Urinary bladder (tissue), 4 donors: ENCODE measurements around the gene CREB5. TPM values are rescaled to one million over a fixed set of nuclear protein-coding genes. Genes with fewer than 3 reads are reported as not detected.

Experiments
- DNase-seq: peaks from one replicate; pipeline ENCODE4 v3.0.0-alpha.2; 2015; ENCODE audit errors: extremely low spot score
- H3K27ac ChIP-seq: one replicate; pipeline ENCODE4 v1.5.1; 2013; ENCODE audit warnings: low read depth, mild to moderate bottlenecking, moderate library complexity
- H3K36me3 ChIP-seq: one replicate; pipeline ENCODE4 v1.6.1; 2013; ENCODE audit warnings: mild to moderate bottlenecking, moderate library complexity; ENCODE audit not compliant: insufficient read depth
- H3K4me1 ChIP-seq: one replicate; pipeline ENCODE4 v1.6.1; 2013; ENCODE audit warnings: mild to moderate bottlenecking, moderate library complexity; ENCODE audit not compliant: insufficient read depth
- H3K4me3 ChIP-seq: one replicate; pipeline ENCODE4 v1.5.1; 2013; ENCODE audit warnings: low read depth, low read length
- WGBS: extraction: QIAGEN DNeasy Blood & Tissue Kit; methylation state at CpG from one replicate; pipeline ENCODE4 v1.1.7; 2013; 5-methylcytosine and 5-hydroxymethylcytosine counted together
- polyA plus RNA-seq: library from polyadenylated mRNA; stranded (reverse); fragments of 200-250 nt; gene quantifications from one replicate; pipeline ENCODE4 v1.2.3, GENCODE V29; 2013
- total RNA-seq: library from RNA; depleted of rRNA; stranded (reverse); fragments of >200 nt; gene quantifications from one replicate; pipeline ENCODE4 v1.2.3, GENCODE V29; 2014
- donor health status: healthy with polysubstance abuse.
- donor health status: healthy.

The CREB5 gene
- total and polyA plus RNA-seq, 2 donors = 6.5 to 53.5 TPM

DNA sequence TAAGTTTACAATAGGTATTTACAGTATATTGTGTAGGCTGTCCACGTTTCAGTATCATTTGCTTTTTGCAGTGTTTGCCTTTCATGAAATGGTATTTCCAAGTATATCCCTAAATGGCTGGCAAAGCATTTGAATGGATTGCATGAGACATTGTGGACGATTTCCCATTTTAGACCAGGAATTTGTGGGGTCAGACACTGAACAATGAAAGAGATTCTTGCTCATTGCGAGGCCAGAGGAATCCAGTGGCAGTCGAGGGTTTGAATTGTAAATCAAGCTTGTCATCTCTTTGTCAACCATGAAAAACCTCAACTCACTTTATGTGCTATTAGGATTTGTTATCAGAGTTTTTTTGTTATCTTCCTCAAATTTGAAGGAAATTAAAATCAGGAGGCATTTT, 70.8 kb downstream of the CREB5 start:
- no peak for DNase-seq
- Histone ChIP-seq H3K36me3 (no peaks in the 10 kb centered on the region), H3K4me1 (no peaks in the 10 kb centered on the region), H3K4me3 (no peak overlapping the region), H3K27ac (no peak overlapping the region)
- 64% methylated on average over 4 of the region's 4 CpGs for WGBS

DNA sequence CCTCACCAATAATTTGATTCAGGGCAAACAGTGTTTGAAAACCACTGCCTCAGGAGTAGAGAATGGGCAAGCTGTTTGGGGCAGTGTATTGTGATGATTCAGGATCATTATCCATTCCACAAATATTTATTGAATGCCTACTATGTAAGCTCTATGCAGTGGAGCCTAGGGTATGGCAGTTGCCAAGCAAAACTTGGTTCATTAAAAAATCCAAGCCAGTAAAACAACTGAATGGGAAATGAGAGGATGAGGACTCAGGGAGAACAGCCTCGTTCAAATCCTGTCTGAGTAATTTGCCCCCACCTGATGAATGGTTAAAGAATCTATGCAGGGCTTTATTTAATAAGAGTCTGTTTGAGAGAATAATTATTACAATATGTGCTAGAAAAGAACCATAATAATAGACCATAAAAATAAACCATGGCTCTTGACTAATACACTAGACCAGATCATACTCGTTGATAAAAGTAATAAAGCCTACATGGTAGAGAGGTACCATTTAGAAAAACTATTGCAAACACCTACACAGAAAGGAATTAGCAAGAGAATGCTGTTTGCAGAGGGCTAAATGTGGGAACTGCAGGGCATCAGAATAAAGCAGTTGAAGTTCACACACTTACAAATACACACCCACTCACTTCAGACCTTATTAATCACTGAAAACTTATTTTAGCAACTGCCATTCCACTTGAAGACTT, 71.7 kb downstream of the CREB5 start:
- DNase-seq = no peak
- H3K27ac ChIP-seq = no peak overlapping the region
- no peak overlapping the region for H3K4me3 ChIP-seq
- H3K4me1 ChIP-seq = no peaks in the 10 kb centered on the region
- H3K36me3 ChIP-seq = no peaks in the 10 kb centered on the region
- 70% methylated on average over 2 of the region's 2 CpGs for WGBS

DNA sequence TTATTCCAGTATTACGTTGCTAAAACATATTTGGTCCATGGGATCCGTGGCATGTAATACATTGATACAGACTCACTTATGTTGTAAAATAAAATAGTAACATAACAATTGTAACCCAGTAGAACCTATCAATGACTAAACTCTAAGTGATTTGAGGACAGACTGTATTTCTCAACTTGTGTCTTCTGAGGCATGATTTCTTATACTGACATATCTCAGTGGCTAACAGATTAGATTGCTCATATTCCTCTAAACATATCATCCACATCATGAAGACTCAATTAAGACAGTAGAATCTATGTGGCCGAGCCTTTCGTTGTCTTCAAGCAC, 72.3 kb downstream of the CREB5 start:
- Histone ChIP-seq H3K27ac (no peak overlapping the region), H3K36me3 (no peaks in the 10 kb centered on the region), H3K4me3 (no peak overlapping the region), H3K4me1 (no peaks in the 10 kb centered on the region)
- 92% methylated on average over 4 of the region's 4 CpGs for WGBS
- DNase-seq = no peak

DNA sequence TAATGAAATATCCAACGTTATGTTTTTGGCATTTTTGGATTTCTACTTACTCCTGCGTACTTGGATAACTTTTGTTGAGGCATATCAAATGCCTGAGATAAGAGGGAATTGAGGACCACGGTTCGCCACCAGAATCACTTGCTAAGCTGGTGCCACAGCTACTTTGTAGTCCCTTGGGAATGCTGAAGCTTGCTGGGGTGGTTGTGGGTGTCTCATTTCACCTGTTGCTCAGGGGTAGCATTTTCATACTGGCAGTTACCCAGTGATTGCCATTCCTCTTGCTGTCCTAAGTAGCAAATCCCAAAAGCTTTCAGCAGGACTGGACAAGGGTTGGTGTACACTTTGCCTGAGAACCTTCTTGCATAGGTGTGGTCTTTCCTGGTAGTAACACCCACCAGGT, 75.2 kb downstream of the CREB5 start:
- DNase-seq = no peak
- no peaks in the 10 kb centered on the region for H3K4me1 ChIP-seq
- H3K4me3 ChIP-seq = no peak overlapping the region
- 95% methylated on average over 4 of the region's 4 CpGs for WGBS
- H3K27ac ChIP-seq = no peak overlapping the region
- H3K36me3 ChIP-seq = no peaks in the 10 kb centered on the region

DNA sequence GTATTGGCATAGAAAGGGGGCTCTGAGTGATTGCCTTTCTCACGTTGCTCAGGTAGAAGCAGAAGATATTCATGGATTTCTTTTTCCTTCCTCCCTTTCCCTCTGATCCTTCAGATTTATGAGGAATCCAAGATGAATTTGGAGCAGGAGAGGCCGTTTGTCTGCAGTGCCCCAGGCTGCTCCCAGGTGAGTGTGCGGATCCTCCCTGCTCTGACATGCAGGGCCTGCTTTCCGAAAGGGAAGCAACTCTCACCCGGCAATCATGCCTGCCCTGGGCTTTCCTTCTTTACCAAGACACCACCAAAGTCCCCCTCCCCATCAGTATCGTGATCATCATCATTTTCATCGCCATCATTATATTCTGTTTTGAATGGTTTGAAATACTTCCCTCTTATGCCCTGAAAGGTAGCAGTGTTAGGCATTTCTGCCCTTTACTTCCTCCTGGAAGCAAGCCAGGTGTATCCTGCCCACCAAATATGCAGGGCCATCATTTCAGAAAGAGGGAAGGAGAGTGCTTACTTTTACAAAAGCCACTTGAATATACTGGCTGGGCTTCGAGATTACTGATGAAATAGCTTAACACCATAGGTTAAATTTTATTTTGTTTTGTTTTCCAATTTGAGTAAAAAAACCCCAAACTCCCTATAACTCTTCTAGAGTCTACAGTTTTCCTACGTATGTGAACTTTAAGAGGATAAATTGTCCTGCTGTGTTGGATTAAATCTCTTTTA, 75.9 kb downstream of the CREB5 start:
- Histone ChIP-seq H3K36me3 (no peaks in the 10 kb centered on the region), H3K4me3 (no peak overlapping the region), H3K27ac (no peak overlapping the region), H3K4me1 (no peaks in the 10 kb centered on the region)
- no peak for DNase-seq
- 73% methylated on average over 9 of the region's 9 CpGs for WGBS

DNA sequence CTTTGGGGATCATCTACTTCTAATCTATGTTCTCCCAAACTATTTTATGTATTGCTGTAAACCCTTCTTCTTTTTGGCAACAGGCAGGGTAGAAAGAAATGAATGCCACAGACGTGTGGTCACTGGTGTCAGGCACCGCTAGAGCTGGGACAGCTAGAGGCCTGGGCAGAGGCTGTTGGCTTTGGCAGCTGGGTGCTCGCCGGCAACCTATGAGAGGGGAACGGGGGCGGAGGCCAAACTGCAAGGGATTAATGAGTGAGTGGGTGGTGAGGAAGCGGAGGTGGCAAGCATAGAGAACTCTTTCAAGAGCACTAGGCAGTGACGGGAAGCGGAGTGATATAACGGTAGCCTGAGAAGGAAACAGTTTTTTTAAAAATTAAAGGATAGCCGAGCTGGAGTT, 78.5 kb downstream of the CREB5 start:
- H3K4me1 ChIP-seq = no peaks in the 10 kb centered on the region
- no peak for DNase-seq
- H3K4me3 ChIP-seq = no peak overlapping the region
- WGBS = 89% methylated on average over 11 of the region's 11 CpGs
- H3K36me3 ChIP-seq = no peaks in the 10 kb centered on the region
- no peak overlapping the region for H3K27ac ChIP-seq

DNA sequence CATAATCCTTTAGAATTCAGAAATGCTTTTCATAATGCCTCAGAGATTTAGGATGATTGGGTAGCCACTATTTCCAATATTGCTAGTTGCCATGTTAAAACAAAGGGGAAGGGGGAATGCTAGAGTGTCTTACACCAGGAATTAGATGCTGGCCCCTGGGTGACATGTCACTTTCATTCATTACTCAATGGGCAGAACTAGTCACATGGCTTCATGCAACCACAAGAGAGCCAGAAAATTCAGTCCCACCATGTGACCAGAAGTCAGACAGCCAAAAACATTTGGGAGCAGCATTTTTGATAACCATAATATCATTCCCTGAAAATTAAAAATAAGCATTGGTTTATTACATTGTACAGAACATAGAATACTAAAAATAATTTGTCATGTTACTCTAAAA, 81.2 kb downstream of the CREB5 start:
- no peak for DNase-seq
- Histone ChIP-seq H3K36me3 (no peaks in the 10 kb centered on the region), H3K4me1 (no peaks in the 10 kb centered on the region), H3K4me3 (no peak overlapping the region), H3K27ac (no peak overlapping the region)

DNA sequence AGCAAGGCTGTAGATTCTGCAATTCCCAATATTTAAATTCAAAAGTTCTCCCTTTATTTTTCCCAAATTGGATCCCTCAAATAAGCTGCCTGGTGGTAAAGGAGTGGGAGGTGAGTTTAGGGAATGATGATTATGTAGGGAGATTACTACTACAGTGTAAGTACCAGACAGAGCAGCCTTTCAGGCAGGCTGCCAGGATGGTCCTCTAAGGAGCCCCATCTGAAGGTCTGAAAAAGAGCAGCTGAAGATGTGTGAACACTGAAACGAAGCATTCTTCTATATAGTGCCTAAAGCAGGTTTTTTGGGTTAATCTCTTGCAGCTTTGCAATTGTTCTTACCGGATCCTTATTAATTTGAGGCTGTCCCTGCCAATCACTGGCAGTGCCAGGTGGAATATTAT, 84.7 kb downstream of the CREB5 start:
- 72% methylated on average over 2 of the region's 2 CpGs for WGBS
- H3K4me3 ChIP-seq = no peak overlapping the region
- DNase-seq = no peak
- no peak overlapping the region for H3K27ac ChIP-seq
- H3K36me3 ChIP-seq = no peaks in the 10 kb centered on the region
- no peaks in the 10 kb centered on the region for H3K4me1 ChIP-seq

DNA sequence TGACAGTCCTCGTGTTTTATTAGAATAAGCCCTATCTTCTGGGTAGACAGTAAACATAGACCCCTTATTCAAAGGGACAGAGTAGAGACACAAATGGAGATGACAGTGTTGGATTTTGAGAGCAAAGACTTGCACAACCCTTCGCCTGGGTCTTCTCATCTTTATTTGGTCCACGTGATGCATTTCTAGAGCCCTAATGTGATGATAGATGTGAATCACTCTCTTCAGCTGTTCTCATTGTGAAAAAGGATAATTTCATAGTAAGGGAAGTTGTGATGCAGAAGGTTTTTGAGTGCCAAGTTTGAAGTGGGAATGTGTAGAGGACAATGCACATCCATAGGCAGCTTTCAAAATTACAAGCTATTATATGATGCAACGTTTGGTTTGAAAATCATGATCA, 86.3 kb downstream of the CREB5 start:
- Histone ChIP-seq H3K4me1 (no peaks in the 10 kb centered on the region), H3K36me3 (no peaks in the 10 kb centered on the region), H3K4me3 (no peak overlapping the region), H3K27ac (no peak overlapping the region)
- WGBS = 91% methylated on average over 4 of the region's 4 CpGs
- no peak for DNase-seq

DNA sequence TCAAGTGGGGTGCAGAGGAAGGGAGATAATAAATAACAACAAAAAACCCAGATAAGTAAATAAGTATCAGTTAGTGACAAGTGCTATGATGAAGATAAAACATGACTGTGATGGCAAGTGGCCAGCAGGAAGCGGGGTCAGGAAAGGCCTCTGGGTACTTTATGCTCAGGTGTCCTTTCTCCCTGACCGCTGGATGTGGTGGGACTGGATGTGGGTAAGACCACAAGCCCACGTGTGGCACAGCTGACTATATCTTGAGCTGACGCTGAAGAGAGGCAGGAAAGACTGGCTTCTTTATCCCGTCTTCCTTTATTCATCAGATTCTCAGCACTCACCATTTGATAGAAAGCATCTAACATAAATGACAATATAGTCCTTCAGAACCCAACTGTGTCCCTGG, 87.8 kb downstream of the CREB5 start:
- Histone ChIP-seq H3K36me3 (no peaks in the 10 kb centered on the region), H3K27ac (no peak overlapping the region), H3K4me3 (no peak overlapping the region), H3K4me1 (no peaks in the 10 kb centered on the region)
- 62% methylated on average over 5 of the region's 5 CpGs for WGBS
- no peak for DNase-seq

DNA sequence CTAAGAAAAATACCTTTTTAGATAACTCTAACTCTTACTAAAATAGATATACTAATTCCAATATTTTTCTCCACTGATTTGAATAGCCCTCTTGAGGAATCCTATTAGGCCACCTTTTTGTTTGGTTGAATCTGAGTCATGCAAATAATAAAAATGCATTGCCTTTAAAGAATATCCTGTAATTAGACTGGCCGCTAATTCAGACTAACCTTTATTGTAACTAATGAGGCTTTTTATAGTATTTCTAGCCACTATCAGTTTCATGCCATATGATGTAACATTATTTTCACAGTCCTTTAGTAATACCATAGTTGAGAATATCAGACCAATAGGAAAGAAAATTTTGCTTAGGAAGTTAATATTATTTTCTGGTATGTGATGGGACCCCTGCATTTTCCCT, 90.1 kb downstream of the CREB5 start:
- Histone ChIP-seq H3K36me3 (no peaks in the 10 kb centered on the region), H3K27ac (no peak overlapping the region), H3K4me3 (no peak overlapping the region), H3K4me1 (no peaks in the 10 kb centered on the region)
- 96% methylated on average over 1 of the region's 1 CpG for WGBS
- DNase-seq = no peak

DNA sequence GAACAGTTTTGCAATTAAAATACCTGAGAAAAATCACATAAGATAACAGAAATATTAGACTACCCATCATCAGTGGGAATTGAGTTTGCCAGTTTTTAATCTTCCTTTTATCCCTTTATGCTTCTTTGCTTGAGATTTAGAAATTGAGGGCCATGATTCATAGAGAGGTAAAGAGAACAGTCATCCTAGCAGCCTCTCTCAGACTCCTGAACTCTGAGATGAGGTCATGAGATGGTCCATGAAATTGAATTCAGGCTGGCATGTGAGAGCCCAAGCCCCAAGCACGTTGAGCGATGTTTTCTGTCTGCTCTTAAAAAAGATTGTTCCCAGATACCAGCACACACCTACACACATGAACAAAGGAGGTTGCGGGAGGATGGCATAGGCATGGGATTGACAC, 91.1 kb downstream of the CREB5 start:
- Histone ChIP-seq H3K36me3 (no peaks in the 10 kb centered on the region), H3K27ac (no peak overlapping the region), H3K4me1 (no peaks in the 10 kb centered on the region), H3K4me3 (no peak overlapping the region)
- DNase-seq = no peak
- 91% methylated on average over 3 of the region's 3 CpGs for WGBS

DNA sequence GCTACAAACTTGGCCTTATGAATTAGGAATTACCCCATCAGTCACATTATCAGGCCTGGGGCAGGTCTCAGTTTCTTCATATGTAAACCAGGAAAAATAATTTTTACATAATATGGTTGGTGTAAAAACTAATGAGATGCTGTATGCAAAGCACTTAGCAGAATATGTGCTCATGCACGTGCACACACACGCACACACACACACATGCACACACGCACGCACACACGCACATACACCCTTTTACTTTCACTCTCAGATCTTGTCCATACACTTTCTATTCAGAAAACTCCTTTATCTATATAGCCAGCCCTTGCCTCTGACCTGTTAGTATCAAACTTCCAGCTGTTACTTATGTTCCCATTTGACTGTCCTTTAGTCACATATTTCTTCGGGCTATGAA, 92.7 kb downstream of the CREB5 start:
- Histone ChIP-seq H3K27ac (no peak overlapping the region), H3K4me1 (no peaks in the 10 kb centered on the region), H3K36me3 (no peaks in the 10 kb centered on the region), H3K4me3 (no peak overlapping the region)
- no peak for DNase-seq
- WGBS = 84% methylated on average over 6 of the region's 6 CpGs

DNA sequence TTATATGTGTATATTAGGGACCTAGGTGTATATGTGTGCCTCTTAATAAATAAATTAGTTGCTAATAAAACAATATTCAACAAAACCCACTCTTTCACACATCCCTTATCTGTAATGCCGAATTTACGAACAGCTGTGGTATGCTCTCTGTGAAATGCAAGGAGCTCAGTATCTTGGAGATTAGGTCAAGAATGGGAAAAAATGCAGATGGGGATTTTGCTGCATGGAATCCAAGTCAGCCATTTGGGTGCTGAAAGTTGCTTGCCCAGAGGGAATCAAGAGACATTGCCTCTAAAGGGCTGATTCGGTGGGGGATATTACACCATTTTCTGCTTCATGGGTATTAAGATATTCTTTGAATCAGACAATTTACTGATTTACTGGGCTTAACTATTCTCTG, 93.5 kb downstream of the CREB5 start:
- H3K4me3 ChIP-seq = no peak overlapping the region
- no peaks in the 10 kb centered on the region for H3K36me3 ChIP-seq
- DNase-seq = no peak
- WGBS = 50% methylated on average over 3 of the region's 3 CpGs
- no peak overlapping the region for H3K27ac ChIP-seq
- no peaks in the 10 kb centered on the region for H3K4me1 ChIP-seq
